ENCODE results near the gene FBXL13.

Gene FBXL13

GRCh38 chr7:103074519-103075336 is at the start of gene FBXL13, which contains the start of gene ARMC10:
Gene FBXL13, minus strand, starts transcription at chr7:103074796.
Gene ARMC10, plus strand, starts transcription at chr7:103075140. Its CDS starts 133 bp downstream, at chr7:103075273.
- peak; percentile 85 for DNase-seq (ENCODE audit: low read depth)
- no peak for TF ChIP-seq CTCF (conservative IDR thresholded peaks at IDR 0.05; ENCODE audit: control insufficient read depth, insufficient read depth, low read depth, low read length)
- peak within 1 kb of the TSS; percentile 93 for H3K4me3 ChIP-seq (ENCODE audit: control insufficient read depth, low read depth, low read length)

GRCh38 chr7:103123529-103123928 is 48.9 kb upstream of the FBXL13 start:
- H3K4me3 ChIP-seq (ENCODE audit: control insufficient read depth, low read depth, low read length), result no peak overlapping the region
- no peak for DNase-seq (ENCODE audit: low read depth)
- TF ChIP-seq CTCF (conservative IDR thresholded peaks at IDR 0.05; ENCODE audit: control insufficient read depth, insufficient read depth, low read depth, low read length), result no peak

GRCh38 chr7:103121641-103122040 is 47.0 kb upstream of the FBXL13 start:
- H3K4me3 ChIP-seq (ENCODE audit: control insufficient read depth, low read depth, low read length), result no peak overlapping the region
- TF ChIP-seq CTCF (conservative IDR thresholded peaks at IDR 0.05; ENCODE audit: control insufficient read depth, insufficient read depth, low read depth, low read length), result no peak
- DNase-seq (ENCODE audit: low read depth), result no peak

- TF ChIP-seq CTCF (conservative IDR thresholded peaks at IDR 0.05; ENCODE audit: control insufficient read depth, insufficient read depth, low read depth, low read length), result no peak
- H3K4me3 ChIP-seq (ENCODE audit: control insufficient read depth, low read depth, low read length), result no peak overlapping the region
- DNase-seq (ENCODE audit: low read depth), result no peak
These were observed 45.8 kb upstream of the FBXL13 start for GRCh38 chr7:103120362-103120761.

GRCh38 chr7:103119791-103120291 is 45.2 kb upstream of the FBXL13 start:
- DNase-seq (ENCODE audit: low read depth), result no peak
- H3K4me3 ChIP-seq (ENCODE audit: control insufficient read depth, low read depth, low read length), result no peak overlapping the region
- TF ChIP-seq CTCF (conservative IDR thresholded peaks at IDR 0.05; ENCODE audit: control insufficient read depth, insufficient read depth, low read depth, low read length), result no peak

GRCh38 chr7:103117465-103117864 is 42.9 kb upstream of the FBXL13 start:
- no peak overlapping the region for H3K4me3 ChIP-seq (ENCODE audit: control insufficient read depth, low read depth, low read length)
- no peak for DNase-seq (ENCODE audit: low read depth)
- TF ChIP-seq CTCF (conservative IDR thresholded peaks at IDR 0.05; ENCODE audit: control insufficient read depth, insufficient read depth, low read depth, low read length), result no peak

Measured in fibroblast of mammary gland (primary cell).